SK-N-SH (cell line): ENCODE data around the gene TNFAIP1. TPM values are rescaled to one million over a fixed set of nuclear protein-coding genes. Genes with fewer than 3 reads are reported as not detected.
A peak's percentile ranks its signal among the peaks of the same experiment; 100 is the strongest.

ENCODE experiments used
- CTCF ChIA-PET: fragments of 300-600, 350-600 bp; formaldehyde crosslinking; extraction: SDS; loops from one replicate; lab custom pipeline; 2021; lab: Yijun Ruan, JAX
- POLR2A ChIA-PET: fragments of 350-600 bp; sonication (Branson Sonifier 250); formaldehyde crosslinking; extraction: SDS; loops from one replicate; lab custom pipeline; 2020; ENCODE audit warnings: antibody characterized with exemption, inconsistent platforms; lab: Yijun Ruan, JAX
- DNase-seq: peaks from one replicate; pipeline ENCODE4 v3.0.0; 2012
- H2AFZ ChIP-seq: fragments of 200-600 bp; sonication (generic); 2 replicates; pipeline ENCODE4 v1.8.1; 2016; ENCODE audit warnings: antibody characterized with exemption, mild to moderate bottlenecking, low read depth
- H3F3A ChIP-seq: fragments of 200-600 bp; sonication (generic); replicated peaks from 2 replicates; pipeline ENCODE3; 2016; ENCODE audit warnings: antibody characterized with exemption, mild to moderate bottlenecking; ENCODE audit not compliant: insufficient read depth
- H3K27ac ChIP-seq, 2 experiments: fragments of 200-500 bp in 1 of 2; fragments of 200-600 bp in 1 of 2; sonication (Bioruptor generic) in 1 of 2; sonication (generic), shearing (Covaris generic) in 1 of 2; 2 replicates each; pipeline versions ENCODE4 v1.5.1 to v1.6.1; 2014 to 2016; ENCODE audit warnings: low read depth in 2 of 2, inconsistent platforms in 1 of 2, low read length in 1 of 2, mild to moderate bottlenecking in 1 of 2, mixed read lengths in 1 of 2
- H3K27me3 ChIP-seq: fragments of 200-600 bp; sonication (generic), shearing (Covaris generic); 2 replicates; pipeline ENCODE4 v1.6.1; 2016; ENCODE audit warnings: mixed run types; ENCODE audit not compliant: insufficient read depth
- H3K36me3 ChIP-seq, 2 experiments: fragments of 200-500 bp in 1 of 2; fragments of 200-600 bp in 1 of 2; sonication (Bioruptor generic) in 1 of 2; sonication (generic) in 1 of 2; replicated peaks in 1 of 2; 2 replicates each; pipeline versions ENCODE3 to v1.5.1; 2014 to 2016; ENCODE audit warnings: low read length in 1 of 2, mild to moderate bottlenecking in 1 of 2; ENCODE audit not compliant: insufficient read depth in 2 of 2, control insufficient read depth in 1 of 2
- H3K4me1 ChIP-seq, 2 experiments: fragments of 200-500 bp in 1 of 2; fragments of 200-600 bp in 1 of 2; sonication (Bioruptor generic) in 1 of 2; sonication (generic), shearing (Covaris generic) in 1 of 2; 2 replicates each; pipeline versions ENCODE4 v1.5.1 to v1.6.1; 2014 to 2016; ENCODE audit warnings: low read depth in 1 of 2, low read length in 1 of 2, mixed run types in 1 of 2; ENCODE audit not compliant: insufficient read depth in 2 of 2, control insufficient read depth in 1 of 2
- H3K4me2 ChIP-seq: fragments of 200-600 bp; sonication (generic), shearing (Covaris generic); 2 replicates; pipeline ENCODE4 v1.6.1; 2017; ENCODE audit warnings: mixed run types
- H3K4me3 ChIP-seq, 2 experiments: fragments of 200-500 bp in 1 of 2; fragments of 200-600 bp in 1 of 2; sonication (Bioruptor generic) in 1 of 2; sonication (generic), shearing (Covaris generic) in 1 of 2; 2 replicates each; pipeline versions ENCODE4 v1.5.1 to v1.8.1; 2014 to 2016; ENCODE audit warnings: low read depth in 2 of 2, inconsistent platforms in 1 of 2, low read length in 1 of 2, mild to moderate bottlenecking in 1 of 2, mixed read lengths in 1 of 2, moderate library complexity in 1 of 2
- H3K79me2 ChIP-seq: fragments of 200-600 bp; sonication (generic); 2 replicates; pipeline ENCODE4 v1.8.1; 2017; ENCODE audit warnings: mild to moderate bottlenecking; ENCODE audit not compliant: insufficient read depth
- H3K9ac ChIP-seq: fragments of 200-600 bp; sonication (generic); 2 replicates; pipeline ENCODE4 v1.6.1; 2017; ENCODE audit warnings: mixed run types
- H3K9me2 ChIP-seq: fragments of 200-600 bp; sonication (generic); 2 replicates; pipeline ENCODE4 v1.6.1; 2017; ENCODE audit warnings: mixed run types
- H3K9me3 ChIP-seq: fragments of 200-600 bp; sonication (generic); 2 replicates; pipeline ENCODE4 v1.6.1; 2017; ENCODE audit warnings: mixed run types, mild to moderate bottlenecking, moderate library complexity
- H4K20me1 ChIP-seq: fragments of 200-600 bp; sonication (generic); 2 replicates; pipeline ENCODE4 v1.6.1; 2017; ENCODE audit warnings: mild to moderate bottlenecking, mixed run types; ENCODE audit not compliant: insufficient read depth
- ELF1 ChIP-seq: IDR thresholded peaks from 2 replicates; pipeline ENCODE4 v1.4.0; 2012
- EP300 ChIP-seq, 2 experiments: IDR thresholded peaks; 2 replicates each; pipeline versions ENCODE4 v1.4.0 to v1.6.1; 2012; ENCODE audit warnings: borderline replicate concordance in 1 of 2, low read depth in 1 of 2, low read length in 1 of 2
- EZH2phosphoT487 ChIP-seq: fragments of 200-600 bp; sonication (generic); IDR thresholded peaks from 2 replicates; pipeline ENCODE4 v1.6.1; 2017; ENCODE audit warnings: low read depth, mixed run types, mild to moderate bottlenecking, antibody characterized with exemption, moderate library complexity, borderline replicate concordance
- GATA2 ChIP-seq: sonication (generic); formaldehyde crosslinking; IDR thresholded peaks from 2 replicates; pipeline ENCODE4 v1.5.0; 2020; ENCODE audit warnings: mild to moderate bottlenecking, missing genetic modification reagents
- NRF1 ChIP-seq: IDR thresholded peaks from 2 replicates; pipeline ENCODE4 v1.6.1; 2012; ENCODE audit warnings: low read depth, mild to moderate bottlenecking, low read length
- RAD21 ChIP-seq: IDR thresholded peaks from 2 replicates; pipeline ENCODE4 v1.6.1; 2012; ENCODE audit warnings: mild to moderate bottlenecking, low read length
- RCOR1 ChIP-seq: fragments of 150-350 bp; IDR thresholded peaks from 2 replicates; pipeline ENCODE4 v1.6.1; 2017; ENCODE audit warnings: antibody characterized with exemption, low read length
- SMC3 ChIP-seq: IDR thresholded peaks from 2 replicates; pipeline ENCODE4 v1.6.1; 2012; ENCODE audit warnings: low read depth, low read length, improper control_type of control experiment
- TAF1 ChIP-seq: IDR thresholded peaks from 2 replicates; pipeline ENCODE4 v1.6.1; 2012; ENCODE audit warnings: low read depth, mild to moderate bottlenecking, low read length, moderate library complexity, borderline replicate concordance
- TCF12 ChIP-seq: IDR thresholded peaks from 2 replicates; pipeline ENCODE4 v1.4.0; 2012
- WGBS: methylation state at CpG from one replicate; pipeline ENCODE4 v1.1.6; 2017; ENCODE audit warnings: low lambda C conversion rate; 5-methylcytosine and 5-hydroxymethylcytosine counted together
- polyA plus RNA-seq, 3 experiments: library from polyadenylated mRNA; depleted of rRNA; stranded (reverse); fragments of >200 nt; gene quantifications; 2 replicates each; pipeline ENCODE4 v1.2.3, GENCODE V29; 2012
- TF ChIP-seq, protein P1 (sequence below): fragments of 150-350 bp; IDR thresholded peaks from 2 replicates; pipeline ENCODE4 v1.6.1; 2016; ENCODE audit warnings: mild to moderate bottlenecking, low read depth, low read length
- TF ChIP-seq, protein P2 (sequence below): fragments of 200-600 bp; sonication (generic); IDR thresholded peaks from 2 replicates; pipeline ENCODE4 v1.6.1; 2017; ENCODE audit warnings: antibody characterized with exemption, mild to moderate bottlenecking, moderate library complexity
- TF ChIP-seq, protein P3 (sequence below): IDR thresholded peaks from 2 replicates; pipeline ENCODE4; 2012
- TF ChIP-seq, protein P4 (sequence below): IDR thresholded peaks from 2 replicates; pipeline ENCODE4 v1.4.0; 2012; ENCODE audit warnings: low read depth, borderline replicate concordance

Gene TNFAIP1
- polyA plus RNA-seq, 1 of the 3 experiments (the other 2 are of a cell fraction): 52.0 TPM

DNA sequence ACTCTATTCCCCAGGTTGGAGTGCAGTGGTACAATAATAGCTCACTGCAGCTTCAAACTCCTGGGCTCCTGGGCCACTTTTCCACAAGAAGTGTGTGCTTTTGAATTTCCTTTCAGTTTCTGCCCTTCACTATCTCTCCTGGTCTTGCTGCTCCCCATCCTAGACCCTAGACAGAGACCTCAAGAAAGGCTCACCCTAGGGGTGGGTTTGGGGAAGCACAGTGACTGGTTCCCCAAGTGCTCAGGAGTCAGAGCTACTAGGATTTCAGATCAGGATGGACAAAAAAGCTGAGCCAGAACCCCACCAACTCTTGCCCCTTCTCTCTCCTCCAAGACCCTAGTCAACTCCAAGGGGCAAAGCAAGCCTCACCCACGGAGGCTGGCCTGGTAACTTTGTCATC lies 31.0 kb downstream of the TNFAIP1 start:
- Histone ChIP-seq H3K4me2 (no peak overlapping the region), H2AFZ (no peak overlapping the region), H4K20me1 (no peaks in the 10 kb centered on the region), H3K9ac (no peak overlapping the region), H3K79me2 (no peaks in the 10 kb centered on the region), H3K4me3 (no peak overlapping the region), H3K27ac (no peak overlapping the region), H3F3A (peaks cover 21% of the 10 kb centered on the region), H3K9me3 (no peaks in the 10 kb centered on the region), H3K4me1 (peaks cover 7 to 15% of the 10 kb centered on the region in 2 experiments), H3K9me2 (no peaks in the 10 kb centered on the region), H3K27me3 (no peaks in the 10 kb centered on the region), H3K36me3 (peaks cover under 1 to 21% of the 10 kb centered on the region in 2 experiments)
- TF ChIP-seq, protein P1, sequence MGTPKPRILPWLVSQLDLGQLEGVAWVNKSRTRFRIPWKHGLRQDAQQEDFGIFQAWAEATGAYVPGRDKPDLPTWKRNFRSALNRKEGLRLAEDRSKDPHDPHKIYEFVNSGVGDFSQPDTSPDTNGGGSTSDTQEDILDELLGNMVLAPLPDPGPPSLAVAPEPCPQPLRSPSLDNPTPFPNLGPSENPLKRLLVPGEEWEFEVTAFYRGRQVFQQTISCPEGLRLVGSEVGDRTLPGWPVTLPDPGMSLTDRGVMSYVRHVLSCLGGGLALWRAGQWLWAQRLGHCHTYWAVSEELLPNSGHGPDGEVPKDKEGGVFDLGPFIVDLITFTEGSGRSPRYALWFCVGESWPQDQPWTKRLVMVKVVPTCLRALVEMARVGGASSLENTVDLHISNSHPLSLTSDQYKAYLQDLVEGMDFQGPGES: no peak
- no peak for TF ChIP-seq EP300 (IDR thresholded peaks at IDR 0.05; ENCODE audit: borderline replicate concordance in 1 of 2, low read depth in 1 of 2, low read length in 1 of 2)
- TF ChIP-seq TAF1: no peak
- no peak for TF ChIP-seq SMC3
- TF ChIP-seq, protein P2, sequence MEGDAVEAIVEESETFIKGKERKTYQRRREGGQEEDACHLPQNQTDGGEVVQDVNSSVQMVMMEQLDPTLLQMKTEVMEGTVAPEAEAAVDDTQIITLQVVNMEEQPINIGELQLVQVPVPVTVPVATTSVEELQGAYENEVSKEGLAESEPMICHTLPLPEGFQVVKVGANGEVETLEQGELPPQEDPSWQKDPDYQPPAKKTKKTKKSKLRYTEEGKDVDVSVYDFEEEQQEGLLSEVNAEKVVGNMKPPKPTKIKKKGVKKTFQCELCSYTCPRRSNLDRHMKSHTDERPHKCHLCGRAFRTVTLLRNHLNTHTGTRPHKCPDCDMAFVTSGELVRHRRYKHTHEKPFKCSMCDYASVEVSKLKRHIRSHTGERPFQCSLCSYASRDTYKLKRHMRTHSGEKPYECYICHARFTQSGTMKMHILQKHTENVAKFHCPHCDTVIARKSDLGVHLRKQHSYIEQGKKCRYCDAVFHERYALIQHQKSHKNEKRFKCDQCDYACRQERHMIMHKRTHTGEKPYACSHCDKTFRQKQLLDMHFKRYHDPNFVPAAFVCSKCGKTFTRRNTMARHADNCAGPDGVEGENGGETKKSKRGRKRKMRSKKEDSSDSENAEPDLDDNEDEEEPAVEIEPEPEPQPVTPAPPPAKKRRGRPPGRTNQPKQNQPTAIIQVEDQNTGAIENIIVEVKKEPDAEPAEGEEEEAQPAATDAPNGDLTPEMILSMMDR: peak; percentile 11; the same call in 1 of the 2 replicates
- TF ChIP-seq TCF12: no peak
- WGBS: 75% methylated on average over 1 of the region's 1 CpG
- ChIA-PET CTCF (interaction anchor here (0.8 to 1.3 kb wide), 2 partner anchors 10 to 21 kb away, joined by 4 to 5 read pairs; no protein-coding TSS in a partner anchor), POLR2A (interaction anchor here (1.2 kb wide), 1 partner anchor 9 kb away, joined by 3 read pairs; the partner anchor contains the start of gene POLDIP2)
- no peak for DNase-seq

DNA sequence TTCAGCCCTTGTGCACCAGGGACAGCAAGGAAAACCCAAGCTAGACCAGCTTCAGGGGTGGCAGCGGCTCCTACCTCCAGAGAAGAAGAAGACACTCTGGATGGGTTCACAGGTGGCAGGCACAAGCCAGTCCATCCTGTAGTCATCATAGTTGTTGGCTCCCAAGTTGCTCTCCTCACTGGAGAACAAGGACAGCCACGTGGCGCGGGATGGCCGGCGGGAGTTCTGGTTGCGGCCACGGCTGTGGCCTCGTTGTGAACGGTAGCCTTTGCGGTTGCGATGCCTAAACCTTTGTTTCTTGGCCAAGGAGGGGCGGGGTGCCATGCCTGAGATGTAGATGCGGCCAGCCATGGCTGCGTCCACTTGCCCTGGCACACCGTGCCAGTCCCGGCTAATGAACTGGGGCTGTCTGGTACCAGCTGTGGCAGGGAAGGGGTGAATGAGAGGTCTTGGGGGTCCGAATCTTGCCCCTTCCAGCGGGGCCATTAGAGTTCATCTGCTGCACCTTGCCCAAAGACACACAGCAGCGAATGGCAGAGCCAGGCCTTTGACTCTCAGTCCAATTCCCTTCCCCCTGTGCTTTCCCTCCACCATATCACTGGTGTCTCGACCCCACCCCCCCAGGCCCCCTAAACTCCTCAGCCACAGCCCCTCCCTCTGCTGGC lies 32.2 kb downstream of the TNFAIP1 start:
- ChIA-PET CTCF (interaction anchor here (1.3 kb wide), 1 partner anchor 22 kb away, joined by 4 read pairs; no protein-coding TSS in a partner anchor), POLR2A (no interaction called here)
- Histone ChIP-seq H2AFZ (no peak overlapping the region), H4K20me1 (peaks cover 3% of the 10 kb centered on the region), H3K9me2 (no peaks in the 10 kb centered on the region), H3K27ac (no peak overlapping the region), H3K36me3 (peaks cover 0 to 16% of the 10 kb centered on the region in 2 experiments), H3K4me1 (peaks cover 7 to 18% of the 10 kb centered on the region in 2 experiments), H3K27me3 (no peaks in the 10 kb centered on the region), H3K9ac (no peak overlapping the region), H3K4me3 (no peak overlapping the region), H3K4me2 (no peak overlapping the region), H3F3A (peaks cover 21% of the 10 kb centered on the region), H3K9me3 (no peaks in the 10 kb centered on the region), H3K79me2 (peaks cover 4% of the 10 kb centered on the region; the same call in 1 of the 2 replicates)
- DNase-seq: no peak
- WGBS: 79% methylated on average over 6 of the region's 21 CpGs
- no peak for TF ChIP-seq ELF1
- no peak for TF ChIP-seq NRF1
- TF ChIP-seq EZH2phosphoT487: no peak
- TF ChIP-seq, protein P2: no peak
- TF ChIP-seq, protein P3, sequence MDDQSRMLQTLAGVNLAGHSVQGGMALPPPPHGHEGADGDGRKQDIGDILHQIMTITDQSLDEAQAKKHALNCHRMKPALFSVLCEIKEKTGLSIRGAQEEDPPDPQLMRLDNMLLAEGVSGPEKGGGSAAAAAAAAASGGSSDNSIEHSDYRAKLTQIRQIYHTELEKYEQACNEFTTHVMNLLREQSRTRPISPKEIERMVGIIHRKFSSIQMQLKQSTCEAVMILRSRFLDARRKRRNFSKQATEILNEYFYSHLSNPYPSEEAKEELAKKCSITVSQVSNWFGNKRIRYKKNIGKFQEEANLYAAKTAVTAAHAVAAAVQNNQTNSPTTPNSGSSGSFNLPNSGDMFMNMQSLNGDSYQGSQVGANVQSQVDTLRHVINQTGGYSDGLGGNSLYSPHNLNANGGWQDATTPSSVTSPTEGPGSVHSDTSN: no peak
- no peak for TF ChIP-seq RAD21
- TF ChIP-seq RCOR1: no peak
- TF ChIP-seq, protein P4, sequence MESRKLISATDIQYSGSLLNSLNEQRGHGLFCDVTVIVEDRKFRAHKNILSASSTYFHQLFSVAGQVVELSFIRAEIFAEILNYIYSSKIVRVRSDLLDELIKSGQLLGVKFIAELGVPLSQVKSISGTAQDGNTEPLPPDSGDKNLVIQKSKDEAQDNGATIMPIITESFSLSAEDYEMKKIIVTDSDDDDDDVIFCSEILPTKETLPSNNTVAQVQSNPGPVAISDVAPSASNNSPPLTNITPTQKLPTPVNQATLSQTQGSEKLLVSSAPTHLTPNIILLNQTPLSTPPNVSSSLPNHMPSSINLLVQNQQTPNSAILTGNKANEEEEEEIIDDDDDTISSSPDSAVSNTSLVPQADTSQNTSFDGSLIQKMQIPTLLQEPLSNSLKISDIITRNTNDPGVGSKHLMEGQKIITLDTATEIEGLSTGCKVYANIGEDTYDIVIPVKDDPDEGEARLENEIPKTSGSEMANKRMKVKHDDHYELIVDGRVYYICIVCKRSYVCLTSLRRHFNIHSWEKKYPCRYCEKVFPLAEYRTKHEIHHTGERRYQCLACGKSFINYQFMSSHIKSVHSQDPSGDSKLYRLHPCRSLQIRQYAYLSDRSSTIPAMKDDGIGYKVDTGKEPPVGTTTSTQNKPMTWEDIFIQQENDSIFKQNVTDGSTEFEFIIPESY: no peak
- no peak for TF ChIP-seq GATA2
- TF ChIP-seq EP300 (IDR thresholded peaks at IDR 0.05; ENCODE audit: borderline replicate concordance in 1 of 2, low read depth in 1 of 2, low read length in 1 of 2): no peak
